Neural cell (in vitro differentiated cells): Measurements from ENCODE around the gene TM9SF3. TPM values are rescaled to one million over a fixed set of nuclear protein-coding genes. Genes with fewer than 3 reads are reported as not detected.

Experiments used
- H2AFZ ChIP-seq: fragments of 200-600, 300-800 bp; sonication (generic), shearing (Covaris generic); 2 replicates; pipeline ENCODE4 v1.6.0; 2014; ENCODE audit warnings: low read depth, mild to moderate bottlenecking, antibody characterized with exemption, low read length, moderate library complexity
- H3F3A ChIP-seq: fragments of 200-600 bp; shearing (Covaris generic); 2 replicates; pipeline ENCODE4 v1.6.1; 2016; ENCODE audit warnings: mild to moderate bottlenecking, moderate library complexity, mixed read lengths, antibody characterized with exemption, low read length; ENCODE audit not compliant: insufficient read depth, poor library complexity, severe bottlenecking
- H3K27ac ChIP-seq: fragments of 200-600, 300-800 bp; sonication (generic), shearing (Covaris generic); 2 replicates; pipeline ENCODE4 v1.5.1; 2014; ENCODE audit warnings: mild to moderate bottlenecking, low read length, moderate library complexity
- H3K27me3 ChIP-seq: fragments of 300-800, 200-600 bp; sonication (generic), shearing (Covaris generic); 2 replicates; pipeline ENCODE4 v1.6.0; 2014; ENCODE audit warnings: mild to moderate bottlenecking, low read depth, low read length, moderate library complexity; ENCODE audit not compliant: insufficient read depth
- H3K36me3 ChIP-seq: fragments of 300-800, 200-600 bp; sonication (generic), shearing (Covaris generic); 2 replicates; pipeline ENCODE4 v1.5.1; 2014; ENCODE audit warnings: mild to moderate bottlenecking, antibody characterized with exemption, low read length, moderate library complexity; ENCODE audit not compliant: insufficient read depth
- H3K4me2 ChIP-seq: fragments of 300-800, 200-600 bp; sonication (generic), shearing (Covaris generic); 2 replicates; pipeline ENCODE4 v1.6.0; 2014; ENCODE audit warnings: mild to moderate bottlenecking, low read length
- H3K4me3 ChIP-seq: fragments of 300-800, 200-600 bp; sonication (generic), shearing (Covaris generic); 2 replicates; pipeline ENCODE4 v1.5.1; 2014; ENCODE audit warnings: mild to moderate bottlenecking, low read length, moderate library complexity
- H3K79me2 ChIP-seq: fragments of 200-600 bp; shearing (Covaris generic); replicated peaks from 2 replicates; pipeline ENCODE4 v1.6.0; 2014; ENCODE audit warnings: mild to moderate bottlenecking, low read length, moderate library complexity; ENCODE audit not compliant: insufficient read depth
- H3K9ac ChIP-seq: fragments of 300-800, 200-600 bp; sonication (generic), shearing (Covaris generic); 2 replicates; pipeline ENCODE4 v1.6.1; 2016; ENCODE audit warnings: mild to moderate bottlenecking, low read length, mixed read lengths
- H3K9me2 ChIP-seq: fragments of 200-600 bp; shearing (Covaris generic); 2 replicates; pipeline ENCODE4 v1.6.1; 2016; ENCODE audit warnings: mild to moderate bottlenecking, low read length, mixed read lengths; ENCODE audit not compliant: insufficient read depth
- H3K9me3 ChIP-seq: fragments of 200-600, 300-800 bp; sonication (generic), shearing (Covaris generic); 2 replicates; pipeline ENCODE4 v1.6.1; 2016; ENCODE audit warnings: mild to moderate bottlenecking, mixed run types, low read length, moderate library complexity, mixed read lengths
- H4K20me1 ChIP-seq: fragments of 200-600 bp; shearing (Covaris generic); 2 replicates; pipeline ENCODE4 v1.6.1; 2016; ENCODE audit warnings: mild to moderate bottlenecking, mixed run types; ENCODE audit not compliant: insufficient read depth
- CTCF ChIP-seq: fragments of 450-650 bp; IDR thresholded peaks from 2 replicates; pipeline ENCODE4 v1.5.1; 2014; ENCODE audit warnings: antibody characterized with exemption, mild to moderate bottlenecking, moderate library complexity; ENCODE audit not compliant: poor library complexity, severe bottlenecking
- EP300 ChIP-seq: fragments of 450-650 bp; conservative IDR thresholded peaks from 2 replicates; pipeline ENCODE4 v1.6.1; 2014; ENCODE audit warnings: antibody characterized with exemption, mild to moderate bottlenecking, moderate library complexity; ENCODE audit not compliant: poor library complexity, severe bottlenecking
- EZH2 ChIP-seq: fragments of 200-600, 300-800 bp; shearing (Covaris generic), sonication (generic); IDR thresholded peaks from 2 replicates; pipeline ENCODE4 v1.6.1; 2014; ENCODE audit warnings: antibody characterized with exemption, low read length, borderline replicate concordance, mild to moderate bottlenecking; ENCODE audit not compliant: insufficient read depth, poor library complexity, severe bottlenecking
- MXI1 ChIP-seq: fragments of 450-650 bp; conservative IDR thresholded peaks from 2 replicates; pipeline ENCODE4 v1.6.1; 2014; ENCODE audit warnings: antibody characterized with exemption, mild to moderate bottlenecking; ENCODE audit not compliant: poor library complexity, severe bottlenecking
- POLR2AphosphoS5 ChIP-seq: IDR thresholded peaks from 2 replicates; pipeline ENCODE4 v1.6.1; 2012
- RAD21 ChIP-seq: fragments of 450-650 bp; conservative IDR thresholded peaks from 2 replicates; pipeline ENCODE4 v1.6.1; 2014; ENCODE audit warnings: antibody characterized with exemption, mild to moderate bottlenecking, moderate library complexity
- REST ChIP-seq: IDR thresholded peaks from 2 replicates; pipeline ENCODE4 v1.6.1; 2012; ENCODE audit warnings: borderline replicate concordance
- SMC3 ChIP-seq: fragments of 450-650 bp; conservative IDR thresholded peaks from 2 replicates; pipeline ENCODE4 v1.6.1; 2014; ENCODE audit warnings: antibody characterized with exemption, mild to moderate bottlenecking, moderate library complexity; ENCODE audit not compliant: poor library complexity
- TAF1 ChIP-seq: IDR thresholded peaks from 2 replicates; pipeline ENCODE4 v1.6.1; 2012; ENCODE audit warnings: low read depth
- polyA plus RNA-seq: library from polyadenylated mRNA; depleted of rRNA; stranded (reverse); fragments of >200 nt; gene quantifications from 2 replicates; pipeline ENCODE4 v1.2.3, GENCODE V29; 2014

Gene TM9SF3
- polyA plus RNA-seq, 1 donor from 2014 or later = 66.4 TPM

DNA sequence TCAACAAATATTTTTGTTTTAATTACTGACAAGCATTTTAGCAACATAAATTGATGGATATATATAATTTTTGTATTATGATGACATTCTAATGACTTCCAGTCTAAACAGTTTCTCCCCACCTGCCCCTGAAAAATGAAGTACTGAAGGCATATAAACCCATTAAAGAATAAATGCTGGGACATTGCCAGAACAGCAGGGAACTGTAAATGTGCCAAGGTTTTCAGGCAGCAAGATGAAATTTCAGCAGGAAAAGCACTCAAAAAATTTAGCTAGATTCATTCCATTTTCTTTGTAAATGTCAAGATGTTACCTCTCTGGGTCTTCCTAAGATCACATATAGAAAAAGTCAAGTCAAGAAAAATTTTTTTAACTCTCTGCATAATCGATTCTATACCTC lies 62.1 kb downstream of the TM9SF3 start:
- no peaks in the 10 kb centered on the region for H3K79me2 ChIP-seq
- no peak overlapping the region for H3K9ac ChIP-seq
- H3K4me3 ChIP-seq = no peak overlapping the region
- TF ChIP-seq CTCF (no peak), MXI1 (no peak), POLR2AphosphoS5 (no peak), RAD21 (no peak), REST (no peak), SMC3 (no peak), TAF1 (no peak), EP300 (no peak)
- no peaks in the 10 kb centered on the region for H3K9me3 ChIP-seq
- no peak overlapping the region for H3K27ac ChIP-seq
- no peaks in the 10 kb centered on the region for H3K9me2 ChIP-seq
- H2AFZ ChIP-seq = no peak overlapping the region
- peaks cover 4% of the 10 kb centered on the region for H3K36me3 ChIP-seq
- H3K27me3 ChIP-seq = no peaks in the 10 kb centered on the region
- no peaks in the 10 kb centered on the region for H3F3A ChIP-seq
- H4K20me1 ChIP-seq = no peaks in the 10 kb centered on the region
- H3K4me2 ChIP-seq = no peak overlapping the region

- H3F3A ChIP-seq = no peaks in the 10 kb centered on the region
- peaks cover 27% of the 10 kb centered on the region for H3K27me3 ChIP-seq
- H2AFZ ChIP-seq = no peak overlapping the region
- no peaks in the 10 kb centered on the region for H3K9me2 ChIP-seq
- no peak overlapping the region for H3K4me3 ChIP-seq
- no peaks in the 10 kb centered on the region for H3K36me3 ChIP-seq
- no peaks in the 10 kb centered on the region for H3K9me3 ChIP-seq
- no peaks in the 10 kb centered on the region for H4K20me1 ChIP-seq
- H3K79me2 ChIP-seq = no peaks in the 10 kb centered on the region
- no peak overlapping the region for H3K4me2 ChIP-seq
- H3K27ac ChIP-seq = no peak overlapping the region
- TF ChIP-seq SMC3 (no peak), CTCF (no peak), EZH2 (no peak), RAD21 (no peak), MXI1 (no peak), EP300 (no peak), TAF1 (no peak), REST (no peak), POLR2AphosphoS5 (no peak)
- H3K9ac ChIP-seq = no peak overlapping the region
Measured at GRCh38 chr10:96517284-96517683, 69.5 kb downstream of the TM9SF3 start.
